A673 (cell line): ENCODE data around the gene BCAS1.

Experiments
- EZH2 ChIP-seq: fragments of 200-600 bp; sonication (generic); IDR thresholded peaks from 2 replicates; pipeline ENCODE4 v1.6.1; 2017; ENCODE audit warnings: borderline replicate concordance, low read depth, mild to moderate bottlenecking, mixed read lengths, antibody characterized with exemption, low read length; ENCODE audit not compliant: poor library complexity, severe bottlenecking
- TF ChIP-seq, protein P1 (sequence below): fragments of 300-800, 200-600 bp; sonication (generic); conservative IDR thresholded peaks from 2 replicates; pipeline ENCODE4 v1.5.1; 2017; ENCODE audit warnings: low read depth, mild to moderate bottlenecking, antibody characterized with exemption, low read length, moderate library complexity, mixed read lengths

DNA sequence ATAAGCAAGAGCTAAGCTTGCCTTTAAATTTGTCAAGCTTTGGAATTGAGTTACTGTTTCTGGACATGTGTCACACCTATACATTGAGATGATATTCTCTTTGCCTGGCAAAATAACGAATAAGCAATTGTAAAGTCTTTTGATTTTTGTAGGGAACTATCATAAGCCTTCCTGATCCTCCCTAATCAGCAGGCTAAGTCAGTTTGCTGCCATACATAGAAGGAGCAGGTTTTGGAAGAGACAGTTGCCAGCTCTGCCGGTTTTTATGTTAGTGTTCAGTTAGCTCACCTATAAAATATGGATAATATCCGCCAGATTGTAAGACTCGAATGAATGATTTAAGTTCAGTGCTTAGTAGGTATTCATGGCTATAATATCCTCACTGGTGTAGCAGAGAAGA, 34.4 kb upstream of the BCAS1 start:
- TF ChIP-seq, protein P1, sequence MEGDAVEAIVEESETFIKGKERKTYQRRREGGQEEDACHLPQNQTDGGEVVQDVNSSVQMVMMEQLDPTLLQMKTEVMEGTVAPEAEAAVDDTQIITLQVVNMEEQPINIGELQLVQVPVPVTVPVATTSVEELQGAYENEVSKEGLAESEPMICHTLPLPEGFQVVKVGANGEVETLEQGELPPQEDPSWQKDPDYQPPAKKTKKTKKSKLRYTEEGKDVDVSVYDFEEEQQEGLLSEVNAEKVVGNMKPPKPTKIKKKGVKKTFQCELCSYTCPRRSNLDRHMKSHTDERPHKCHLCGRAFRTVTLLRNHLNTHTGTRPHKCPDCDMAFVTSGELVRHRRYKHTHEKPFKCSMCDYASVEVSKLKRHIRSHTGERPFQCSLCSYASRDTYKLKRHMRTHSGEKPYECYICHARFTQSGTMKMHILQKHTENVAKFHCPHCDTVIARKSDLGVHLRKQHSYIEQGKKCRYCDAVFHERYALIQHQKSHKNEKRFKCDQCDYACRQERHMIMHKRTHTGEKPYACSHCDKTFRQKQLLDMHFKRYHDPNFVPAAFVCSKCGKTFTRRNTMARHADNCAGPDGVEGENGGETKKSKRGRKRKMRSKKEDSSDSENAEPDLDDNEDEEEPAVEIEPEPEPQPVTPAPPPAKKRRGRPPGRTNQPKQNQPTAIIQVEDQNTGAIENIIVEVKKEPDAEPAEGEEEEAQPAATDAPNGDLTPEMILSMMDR, result no peak
- no peak for TF ChIP-seq EZH2
